ENCODE results near the gene HAVCR2.
"Not testable (repeated sequence)": the region's sequence is repeated elsewhere in the genome, so short reads cannot be mapped to it uniquely, and the experiment has no call there.

Gene HAVCR2

GRCh38 chr5:157056848-157057247 is 52.0 kb downstream of the HAVCR2 start:
- not testable (repeated sequence) for H3K4me1 ChIP-seq (ENCODE audit: control insufficient read depth, insufficient read depth, low read length); H3K27ac ChIP-seq (ENCODE audit: low read depth, low read length); H3K36me3 ChIP-seq (ENCODE audit: control insufficient read depth, insufficient read depth, low read length); H3K27me3 ChIP-seq (ENCODE audit: control insufficient read depth, insufficient read depth, low read length); H3K9ac ChIP-seq (ENCODE audit: low read length); H3K4me3 ChIP-seq (ENCODE audit: low read length)

GRCh38 chr5:157051604-157052245 is 57.1 kb downstream of the HAVCR2 start:
- no peaks in the 10 kb centered on the region for H3K27me3 ChIP-seq (ENCODE audit: control insufficient read depth, insufficient read depth, low read length)
- no peak overlapping the region for H3K4me3 ChIP-seq (ENCODE audit: low read length)
- no peak overlapping the region for H3K9ac ChIP-seq (ENCODE audit: low read length)
- no peaks in the 10 kb centered on the region for H3K4me1 ChIP-seq (ENCODE audit: control insufficient read depth, insufficient read depth, low read length)
- H3K36me3 ChIP-seq (ENCODE audit: control insufficient read depth, insufficient read depth, low read length) = no peaks in the 10 kb centered on the region
- H3K27ac ChIP-seq (ENCODE audit: low read depth, low read length) = no peak overlapping the region

GRCh38 chr5:157050050-157050449 is 58.8 kb downstream of the HAVCR2 start:
- Histone ChIP-seq H3K4me3 (ENCODE audit: low read length) (no peak overlapping the region), H3K36me3 (ENCODE audit: control insufficient read depth, insufficient read depth, low read length) (no peaks in the 10 kb centered on the region), H3K4me1 (ENCODE audit: control insufficient read depth, insufficient read depth, low read length) (no peaks in the 10 kb centered on the region), H3K9ac (ENCODE audit: low read length) (no peak overlapping the region), H3K27ac (ENCODE audit: low read depth, low read length) (no peak overlapping the region), H3K27me3 (ENCODE audit: control insufficient read depth, insufficient read depth, low read length) (no peaks in the 10 kb centered on the region)

GRCh38 chr5:157049605-157050004 is 59.2 kb downstream of the HAVCR2 start:
- H3K4me1 ChIP-seq (ENCODE audit: control insufficient read depth, insufficient read depth, low read length) = no peaks in the 10 kb centered on the region
- H3K4me3 ChIP-seq (ENCODE audit: low read length) = no peak overlapping the region
- H3K9ac ChIP-seq (ENCODE audit: low read length) = no peak overlapping the region
- no peaks in the 10 kb centered on the region for H3K27me3 ChIP-seq (ENCODE audit: control insufficient read depth, insufficient read depth, low read length)
- no peaks in the 10 kb centered on the region for H3K36me3 ChIP-seq (ENCODE audit: control insufficient read depth, insufficient read depth, low read length)
- no peak overlapping the region for H3K27ac ChIP-seq (ENCODE audit: low read depth, low read length)

- no peaks in the 10 kb centered on the region for H3K27me3 ChIP-seq (ENCODE audit: control insufficient read depth, insufficient read depth, low read length)
- H3K36me3 ChIP-seq (ENCODE audit: control insufficient read depth, insufficient read depth, low read length) = no peaks in the 10 kb centered on the region
- H3K27ac ChIP-seq (ENCODE audit: low read depth, low read length) = no peak overlapping the region
- H3K9ac ChIP-seq (ENCODE audit: low read length) = no peak overlapping the region
- H3K4me3 ChIP-seq (ENCODE audit: low read length) = no peak overlapping the region
- no peaks in the 10 kb centered on the region for H3K4me1 ChIP-seq (ENCODE audit: control insufficient read depth, insufficient read depth, low read length)
These were observed 60.9 kb downstream of the HAVCR2 start for GRCh38 chr5:157047898-157048297.

- H3K27ac ChIP-seq (ENCODE audit: low read depth, low read length); H3K4me1 ChIP-seq (ENCODE audit: control insufficient read depth, insufficient read depth, low read length); H3K4me3 ChIP-seq (ENCODE audit: low read length); H3K27me3 ChIP-seq (ENCODE audit: control insufficient read depth, insufficient read depth, low read length); H3K36me3 ChIP-seq (ENCODE audit: control insufficient read depth, insufficient read depth, low read length); H3K9ac ChIP-seq (ENCODE audit: low read length): not testable (repeated sequence)
These were observed 61.8 kb downstream of the HAVCR2 start for GRCh38 chr5:157047016-157047415.

- H3K27me3 ChIP-seq (ENCODE audit: control insufficient read depth, insufficient read depth, low read length) = no peaks in the 10 kb centered on the region
These were observed 62.8 kb downstream of the HAVCR2 start for GRCh38 chr5:157046041-157046440.

GRCh38 chr5:157045601-157046000 is 63.2 kb downstream of the HAVCR2 start:
- H3K27me3 ChIP-seq (ENCODE audit: control insufficient read depth, insufficient read depth, low read length) = no peaks in the 10 kb centered on the region
- H3K36me3 ChIP-seq (ENCODE audit: control insufficient read depth, insufficient read depth, low read length) = no peaks in the 10 kb centered on the region
- no peak overlapping the region for H3K4me3 ChIP-seq (ENCODE audit: low read length)
- no peak overlapping the region for H3K27ac ChIP-seq (ENCODE audit: low read depth, low read length)
- H3K4me1 ChIP-seq (ENCODE audit: control insufficient read depth, insufficient read depth, low read length) = no peaks in the 10 kb centered on the region
- no peak overlapping the region for H3K9ac ChIP-seq (ENCODE audit: low read length)

More at GRCh38 chr5:157046041-157046440, 62.8 kb downstream of the HAVCR2 start:
- Histone ChIP-seq H3K36me3 (ENCODE audit: control insufficient read depth, insufficient read depth, low read length) (no peaks in the 10 kb centered on the region), H3K4me3 (ENCODE audit: low read length) (no peak overlapping the region), H3K9ac (ENCODE audit: low read length) (no peak overlapping the region), H3K27ac (ENCODE audit: low read depth, low read length) (no peak overlapping the region), H3K4me1 (ENCODE audit: control insufficient read depth, insufficient read depth, low read length) (no peaks in the 10 kb centered on the region)

GRCh38 chr5:157038568-157039187 is 70.2 kb downstream of the HAVCR2 start:
- Histone ChIP-seq H3K9ac (ENCODE audit: low read length) (no peak overlapping the region), H3K4me1 (ENCODE audit: control insufficient read depth, insufficient read depth, low read length) (no peaks in the 10 kb centered on the region), H3K27ac (ENCODE audit: low read depth, low read length) (no peak overlapping the region), H3K36me3 (ENCODE audit: control insufficient read depth, insufficient read depth, low read length) (no peaks in the 10 kb centered on the region), H3K27me3 (ENCODE audit: control insufficient read depth, insufficient read depth, low read length) (no peaks in the 10 kb centered on the region), H3K4me3 (ENCODE audit: low read length) (no peak overlapping the region)
